NCI-H345 treated with DMSO at 0.1 percent for 48 hours (cell line): ENCODE measurements around the gene MYL12B.
"Not testable (repeated sequence)": the region's sequence is repeated elsewhere in the genome, so short reads cannot be mapped to it uniquely, and the experiment has no call there.

Experiments used
- DNase-seq: peaks from one replicate; lab custom pipeline; 2025; ENCODE audit not compliant: unreplicated experiment; lab: John Stamatoyannopoulos, UW

The MYL12B gene

DNA sequence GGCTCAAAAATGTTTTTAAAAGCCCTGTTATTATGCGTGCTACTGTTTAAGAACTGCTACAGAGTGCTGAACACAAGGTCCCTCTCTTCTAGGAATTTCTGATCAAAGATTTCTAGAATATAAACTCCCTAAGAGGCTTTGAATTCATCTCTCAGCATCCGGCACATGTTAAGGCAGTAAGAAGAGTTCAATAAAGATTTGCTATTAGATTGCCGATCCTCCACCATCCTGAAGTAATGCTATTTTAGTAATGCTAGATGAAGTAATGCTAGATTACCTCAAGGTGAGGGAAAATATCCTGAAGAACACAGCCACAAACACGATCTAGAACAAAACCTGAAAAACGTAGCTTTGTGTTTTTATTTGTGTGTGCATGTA is 949 bp upstream of the MYL12B start:
- no peak for DNase-seq

DNA sequence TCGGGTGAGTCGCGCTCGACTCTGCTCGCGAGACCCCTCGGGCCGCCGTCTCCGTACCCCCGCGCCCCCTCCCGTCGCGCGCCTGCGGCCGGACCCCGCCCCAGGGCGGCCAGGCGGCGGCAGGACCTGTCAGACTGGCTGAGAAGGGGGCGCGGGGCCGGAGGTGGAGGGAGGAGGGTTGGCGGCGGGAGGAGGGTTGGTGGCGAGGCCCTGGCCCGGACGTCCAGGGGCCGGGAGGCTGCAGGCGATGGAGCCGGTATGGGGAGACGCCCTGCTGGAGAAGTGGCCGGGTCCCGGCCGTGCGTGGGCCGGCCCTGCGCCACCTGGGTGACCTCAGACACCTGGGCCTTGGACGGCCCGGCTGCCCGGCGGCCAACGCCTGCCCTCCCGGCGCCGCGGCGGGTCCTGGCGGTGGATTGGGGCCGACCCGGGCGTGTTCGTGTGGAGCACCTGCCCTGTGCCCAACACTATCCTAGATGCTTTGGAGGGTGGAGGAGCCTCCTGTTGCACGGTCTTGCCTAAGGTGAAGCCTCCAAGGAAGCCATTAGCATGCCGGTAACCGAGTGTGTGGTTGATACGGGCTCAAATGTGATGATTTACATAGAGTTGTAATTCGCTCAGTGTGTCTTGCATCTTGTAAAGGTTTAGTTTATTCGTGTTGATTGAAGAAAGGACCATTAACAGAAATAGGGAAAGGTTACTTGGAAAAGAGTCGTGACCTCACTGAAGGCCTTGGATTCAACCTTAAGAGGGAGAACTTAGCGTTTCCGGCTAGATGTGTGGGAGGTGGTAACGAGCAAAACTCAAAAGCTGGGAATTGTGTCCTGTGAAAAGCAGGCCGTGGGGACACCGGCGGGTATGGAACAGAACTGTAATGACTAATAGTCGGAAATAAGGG is 550 bp downstream of the MYL12B start:
- no peak for DNase-seq

DNA sequence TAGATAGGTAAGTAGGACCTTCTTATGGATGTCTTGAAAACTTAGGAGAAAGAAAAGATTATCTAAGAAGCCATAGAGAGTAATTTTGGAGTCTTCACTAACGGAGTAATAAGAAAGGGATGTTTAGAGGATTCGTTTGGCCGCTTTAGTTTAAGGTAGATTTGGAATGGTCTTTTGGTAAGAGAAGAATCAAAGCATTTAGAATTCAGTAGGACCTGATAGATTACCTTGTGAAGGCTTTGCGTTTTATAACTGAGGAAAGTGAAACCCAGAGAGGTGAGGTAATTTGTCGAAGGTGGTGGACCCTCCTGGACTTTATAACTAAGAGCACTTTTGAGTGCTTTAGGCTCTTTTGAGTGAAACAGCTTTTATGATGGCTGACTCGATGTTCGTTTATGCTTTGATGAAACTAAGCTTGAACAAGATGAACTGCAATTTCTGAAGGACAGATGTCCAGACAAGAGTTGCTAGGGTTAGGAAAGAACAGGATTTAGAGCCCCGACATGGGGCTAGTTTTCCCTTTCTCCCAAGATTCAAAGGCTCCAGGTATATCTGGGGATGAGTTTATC is 1.3 kb downstream of the MYL12B start:
- DNase-seq = no peak

DNA sequence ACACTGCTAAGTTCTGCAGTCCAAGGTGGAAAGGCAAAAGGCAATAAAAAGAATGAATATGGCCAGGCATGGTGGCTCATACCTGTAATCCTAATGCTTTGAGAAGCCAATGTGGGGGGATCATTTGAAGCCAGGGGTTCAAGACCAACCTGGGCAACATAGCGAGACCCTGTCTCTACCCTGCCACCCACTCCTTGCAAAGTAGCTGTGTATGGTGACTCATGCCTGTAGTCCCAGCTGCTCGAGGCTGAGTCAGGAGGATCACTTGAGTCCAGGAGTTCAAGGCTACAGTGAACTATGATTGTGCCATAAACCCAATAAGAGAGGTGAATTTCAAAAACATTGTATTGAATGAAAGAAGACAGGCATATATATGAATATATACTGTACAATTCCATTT is 2.4 kb downstream of the MYL12B start:
- DNase-seq = no peak

DNA sequence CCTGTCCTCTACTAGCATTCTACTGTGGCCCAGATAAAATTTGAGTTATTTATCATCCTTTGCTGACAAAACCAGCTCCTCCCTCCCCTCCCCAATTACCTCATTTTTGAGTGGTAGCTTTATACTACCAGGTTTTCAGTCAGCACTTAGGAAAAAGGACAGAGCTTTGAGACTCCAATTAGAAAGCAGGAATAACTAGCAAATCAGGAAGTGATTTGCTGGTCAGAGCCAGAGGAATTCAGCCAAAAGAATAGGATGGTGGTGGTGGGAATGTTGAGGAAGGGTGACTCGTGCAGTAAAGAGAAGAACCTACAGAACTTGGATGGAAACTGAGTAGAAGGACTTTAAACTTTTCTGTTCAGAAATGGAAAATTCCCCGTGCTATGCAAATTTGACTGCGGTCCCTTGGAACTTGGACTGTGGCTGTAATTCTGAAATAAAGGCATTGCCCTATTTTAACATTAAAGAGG is 3.7 kb downstream of the MYL12B start:
- DNase-seq = no peak

DNA sequence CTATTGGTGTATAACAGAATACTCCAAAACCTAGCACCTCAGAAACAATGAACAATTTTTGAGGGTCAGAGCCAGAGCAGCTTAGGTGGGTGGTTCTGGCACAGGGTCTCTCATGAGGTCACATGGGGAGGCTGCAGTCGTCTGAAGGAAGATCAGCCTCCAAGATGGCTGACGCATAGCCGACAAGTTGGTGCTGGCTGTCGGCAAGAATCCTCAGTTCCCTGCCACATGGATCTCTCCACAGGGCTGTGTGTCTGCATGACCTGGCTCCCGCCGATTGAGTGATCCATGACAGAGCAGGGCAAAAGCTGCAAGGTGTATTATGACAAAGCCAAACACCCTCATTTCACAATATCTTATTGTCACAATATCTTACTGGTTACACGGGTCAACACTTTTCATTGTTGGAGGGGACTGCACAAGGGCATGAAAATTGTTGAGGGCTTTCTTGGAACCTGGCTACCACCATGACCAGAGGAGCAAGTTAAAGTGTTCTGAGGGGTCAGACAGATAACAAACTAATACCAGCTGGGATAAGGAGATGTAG is 4.2 kb downstream of the MYL12B start:
- DNase-seq = no peak

DNA sequence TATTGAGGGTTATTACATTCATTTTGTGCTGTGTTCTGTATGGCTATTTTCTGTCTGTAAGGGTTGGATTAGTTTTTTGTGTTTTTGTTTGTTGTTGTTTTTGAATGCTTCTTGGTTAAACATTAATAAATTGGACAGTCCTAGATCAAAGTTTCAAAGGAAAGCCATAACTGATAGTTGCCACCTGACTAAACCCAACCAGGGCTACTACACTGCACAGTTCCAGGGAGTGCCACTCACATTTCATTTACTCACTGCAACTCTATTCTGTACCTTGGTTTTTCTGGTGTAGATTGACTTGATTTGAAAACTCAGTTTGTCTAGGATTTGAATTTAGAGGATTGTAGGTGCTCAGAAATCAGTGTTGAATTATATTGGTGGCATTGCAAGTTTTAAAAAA is 6.4 kb downstream of the MYL12B start:
- DNase-seq = no peak

DNA sequence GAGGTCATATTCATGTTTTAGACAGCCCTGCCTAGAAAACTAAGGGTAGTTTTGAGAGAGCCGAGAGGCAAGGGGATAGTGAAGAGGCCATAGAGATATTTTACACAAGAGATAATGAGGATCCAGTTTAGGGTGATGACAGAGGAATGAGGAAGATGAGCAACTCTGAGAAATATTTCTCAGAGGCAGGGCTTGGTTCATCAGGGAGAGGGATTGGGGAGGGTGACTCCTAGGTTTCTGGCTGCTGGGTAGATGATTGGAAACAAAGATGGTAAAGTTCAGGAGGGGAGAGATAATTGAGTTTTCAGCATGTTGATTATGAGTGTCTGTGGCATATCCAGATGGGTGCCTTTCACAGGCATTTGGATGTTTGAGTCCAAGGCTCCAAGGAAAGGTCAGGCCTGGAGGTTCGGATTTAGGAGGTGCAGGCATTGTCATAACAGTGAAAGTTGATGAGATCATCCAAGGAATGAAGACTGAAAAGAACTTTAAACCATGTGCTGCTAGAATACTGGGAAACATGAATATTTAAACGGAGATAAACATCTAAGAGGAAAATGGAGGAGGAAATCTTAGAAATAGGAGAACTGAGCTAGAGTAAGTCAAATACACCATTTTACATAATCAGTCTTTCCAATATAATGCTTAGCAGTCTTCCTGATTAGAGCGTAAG is 7.4 kb downstream of the MYL12B start:
- DNase-seq = no peak

DNA sequence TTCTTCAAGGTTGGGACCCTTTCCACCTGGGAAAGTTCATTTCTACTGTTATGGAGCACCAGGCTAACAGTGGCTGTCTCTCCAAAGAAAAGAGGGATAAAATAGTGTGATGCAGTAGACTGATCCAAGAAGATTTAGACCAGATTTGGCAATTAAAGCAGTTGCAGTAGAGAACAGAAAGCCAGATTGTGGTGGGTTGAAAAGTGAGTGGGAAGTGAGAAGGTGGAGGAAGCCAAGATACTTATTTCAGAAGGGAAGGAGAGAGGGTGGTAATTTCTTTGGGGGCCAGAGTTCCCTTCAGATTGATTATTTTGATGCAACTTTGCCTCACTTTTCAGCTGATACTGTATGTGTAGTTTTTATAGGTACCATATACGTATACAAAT is 8.0 kb downstream of the MYL12B start:
- no peak for DNase-seq

DNA sequence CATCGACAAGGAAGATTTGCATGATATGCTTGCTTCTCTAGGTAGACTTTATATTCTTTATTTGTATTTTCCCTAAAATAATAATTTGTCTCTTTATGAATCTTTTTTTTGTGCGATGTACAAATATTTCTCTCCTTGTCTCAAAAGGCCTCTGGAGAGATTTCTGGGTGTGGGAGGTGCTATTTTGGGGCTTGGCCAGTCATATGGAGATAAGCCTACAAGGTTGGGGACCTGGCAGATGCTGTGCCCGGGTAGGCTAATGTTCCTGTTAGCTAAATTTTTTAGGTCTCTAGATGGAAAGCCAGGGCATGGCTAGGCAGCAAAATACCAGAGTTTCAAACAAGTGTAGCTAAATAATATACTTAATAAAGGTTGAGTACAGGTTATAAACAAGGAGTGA is 11.1 kb downstream of the MYL12B start:
- no peak for DNase-seq

DNA sequence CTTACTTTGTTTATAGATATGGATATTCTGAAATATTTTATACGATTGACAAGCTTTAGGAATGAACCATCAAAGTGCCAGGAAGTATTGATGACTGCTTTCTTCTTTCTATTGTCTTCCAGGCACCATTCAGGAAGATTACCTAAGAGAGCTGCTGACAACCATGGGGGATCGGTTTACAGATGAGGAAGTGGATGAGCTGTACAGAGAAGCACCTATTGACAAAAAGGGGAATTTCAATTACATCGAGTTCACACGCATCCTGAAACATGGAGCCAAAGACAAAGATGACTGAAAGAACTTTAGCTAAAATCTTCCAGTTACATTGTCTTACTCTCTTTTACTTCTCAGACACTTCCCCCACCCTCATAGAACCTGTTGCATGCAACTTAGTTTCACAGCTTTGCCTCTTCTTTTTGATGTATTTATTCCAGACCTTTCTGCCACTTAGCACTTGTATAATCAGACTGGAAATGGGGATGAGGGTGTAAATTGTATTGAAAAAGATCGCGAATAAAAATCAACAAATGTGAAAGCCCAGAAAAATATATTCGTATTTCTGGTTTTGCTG is 15.8 kb downstream of the MYL12B start:
- not testable (repeated sequence) for DNase-seq

DNA sequence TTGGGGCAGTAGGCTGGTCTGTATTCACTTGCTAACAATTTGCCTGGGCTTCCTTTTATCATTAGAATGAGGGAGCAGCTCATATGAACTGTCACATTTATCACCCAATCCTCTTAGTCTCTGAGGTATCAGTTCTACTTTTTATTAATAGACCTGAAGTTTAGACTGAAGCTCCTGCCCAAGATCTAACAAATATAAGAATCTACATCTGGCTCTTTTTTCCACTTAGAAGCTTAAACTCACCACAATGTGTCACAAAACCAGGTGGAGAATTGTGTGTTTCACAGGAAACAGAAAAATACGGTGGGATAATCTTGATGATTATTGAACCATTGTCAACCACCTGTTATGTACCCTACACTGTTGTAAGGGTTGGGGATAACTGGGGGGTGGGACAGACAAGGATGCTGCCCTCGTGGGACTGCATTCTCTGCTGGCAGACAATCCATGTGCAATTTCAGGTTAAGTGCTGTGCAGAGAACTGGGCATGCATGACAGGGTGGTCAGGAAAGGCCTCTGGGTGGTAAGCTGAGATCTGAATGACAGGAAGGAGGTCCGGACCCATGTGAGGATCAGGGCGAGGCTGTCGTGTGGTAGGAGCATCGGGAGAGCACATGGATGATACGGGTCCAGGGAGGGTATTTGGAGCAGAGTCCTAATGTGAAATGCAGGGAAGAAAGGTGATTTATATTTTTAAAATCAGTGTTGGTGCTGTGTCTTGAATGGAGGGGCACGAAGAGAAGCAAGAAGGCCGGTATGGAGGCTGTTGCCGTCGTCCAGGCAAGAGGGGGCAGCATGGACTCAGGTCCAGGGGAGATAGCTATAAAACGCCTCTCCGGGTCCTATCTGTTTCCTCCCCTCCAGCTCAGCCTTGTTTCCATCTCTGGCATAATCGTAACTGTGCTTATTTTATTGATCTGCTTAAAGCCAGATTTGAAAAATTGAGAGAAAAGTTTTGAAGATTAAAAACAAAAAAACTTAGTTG is 17.6 kb downstream of the MYL12B start:
- DNase-seq = no peak

DNA sequence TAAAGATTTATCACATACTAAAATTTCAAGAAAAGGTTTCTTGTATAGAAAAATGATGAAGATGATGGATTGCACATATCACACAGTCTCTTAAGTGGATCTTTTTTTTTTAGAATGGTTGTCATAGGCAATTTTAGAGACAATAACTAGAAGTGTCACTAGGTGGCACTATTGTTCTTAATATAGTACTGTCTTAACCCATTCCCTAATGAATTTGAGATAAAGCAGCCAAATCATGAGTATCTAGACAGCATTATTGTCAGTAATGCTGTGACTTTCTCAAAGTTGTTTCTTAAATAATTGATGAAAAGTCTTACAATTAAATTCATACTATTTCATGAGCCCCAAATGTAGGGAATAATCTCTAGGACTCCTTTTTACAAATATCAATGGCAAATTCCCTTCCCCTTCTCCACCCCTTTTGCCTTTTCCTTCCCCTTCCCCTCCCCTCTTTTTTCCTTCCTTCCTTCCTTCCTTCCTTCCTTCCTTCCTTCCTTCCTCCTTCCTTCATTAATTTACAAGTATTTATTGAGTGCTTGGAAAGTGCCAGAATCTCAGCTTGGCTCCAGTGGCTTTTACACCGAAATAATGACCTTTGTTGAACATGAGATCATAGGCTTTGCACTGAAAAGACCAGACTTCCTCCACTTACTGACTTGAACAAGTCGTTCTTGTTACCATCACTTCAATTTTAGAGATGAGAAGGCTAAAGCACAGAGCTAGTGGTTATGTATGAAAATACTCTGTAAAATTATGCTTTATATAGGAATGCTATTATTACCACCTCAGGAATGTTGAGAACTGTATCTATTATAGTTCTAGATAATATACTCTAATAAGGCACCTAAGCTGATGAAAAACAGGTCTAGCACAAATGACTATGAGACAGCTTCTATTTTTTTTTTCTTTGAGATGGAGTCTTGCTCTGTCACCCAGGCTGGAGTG is 19.8 kb downstream of the MYL12B start:
- peak; percentile 52 for DNase-seq

DNA sequence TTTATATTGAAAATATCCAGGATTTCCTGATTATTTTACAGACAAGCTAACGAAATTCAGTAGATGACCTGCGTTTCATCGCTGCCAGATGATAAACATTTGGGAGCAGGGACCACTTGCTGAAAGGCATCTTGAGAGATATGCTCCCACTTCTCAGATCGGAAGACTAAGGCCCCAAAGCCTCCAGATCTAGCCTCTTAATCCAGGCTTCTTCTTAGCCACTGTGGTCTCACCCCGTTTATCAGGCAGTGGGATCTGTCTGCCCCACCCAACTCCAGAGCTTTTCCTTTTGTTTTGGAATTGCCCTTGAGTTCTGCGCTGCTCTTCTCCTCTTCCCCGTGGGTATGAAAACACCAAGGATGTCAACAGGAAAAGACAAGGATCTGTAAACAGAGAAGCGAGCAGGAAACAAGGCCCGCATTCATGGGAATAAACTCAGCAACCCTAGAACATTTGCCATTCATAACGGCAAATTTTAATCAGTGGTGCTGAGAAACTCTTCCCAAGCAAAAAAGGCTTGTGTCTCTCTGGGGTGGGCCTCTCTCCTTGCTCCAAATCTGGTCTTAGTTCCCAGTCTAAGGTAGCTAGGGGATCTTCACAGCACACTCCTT is 21.4 kb downstream of the MYL12B start:
- no peak for DNase-seq

DNA sequence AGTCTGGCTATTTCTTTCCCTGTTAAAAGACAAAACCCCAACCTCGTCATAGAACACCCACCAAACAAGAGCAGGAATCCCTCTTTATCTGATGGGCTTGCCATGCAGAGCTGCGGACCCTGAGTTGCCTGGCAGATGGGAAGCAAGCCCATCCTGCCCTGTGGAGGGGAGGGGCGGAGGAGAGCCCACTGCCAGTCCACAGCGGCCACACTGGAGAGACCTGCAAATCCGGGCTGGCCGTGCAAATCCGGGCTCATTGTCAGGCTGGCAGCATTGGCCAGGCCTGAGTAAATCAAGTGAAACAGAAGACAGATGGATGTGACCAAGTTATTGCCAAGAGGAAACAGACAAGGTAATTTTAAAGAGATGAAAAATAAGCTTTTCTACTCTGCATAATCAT is 22.0 kb downstream of the MYL12B start:
- DNase-seq = no peak

DNA sequence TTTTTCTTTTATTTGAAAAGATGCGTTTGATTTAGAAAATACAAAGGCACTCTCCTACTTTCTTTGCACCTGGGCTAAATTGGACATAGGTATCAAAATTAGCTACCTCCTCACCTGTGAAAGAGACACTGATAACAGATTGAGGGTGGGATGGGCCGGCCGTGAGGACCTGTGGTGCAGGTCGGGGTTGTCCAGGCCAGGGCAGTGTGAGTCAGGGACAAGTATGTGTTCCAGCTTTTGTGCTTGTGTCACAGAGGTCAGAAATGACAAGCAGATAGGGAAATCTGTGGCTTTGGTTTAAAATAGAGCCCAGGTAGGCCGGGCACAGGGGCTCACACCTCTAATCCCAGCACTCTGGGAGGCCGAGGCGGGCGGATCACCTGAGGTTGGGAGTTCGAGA is 22.6 kb downstream of the MYL12B start:
- DNase-seq = no peak

DNA sequence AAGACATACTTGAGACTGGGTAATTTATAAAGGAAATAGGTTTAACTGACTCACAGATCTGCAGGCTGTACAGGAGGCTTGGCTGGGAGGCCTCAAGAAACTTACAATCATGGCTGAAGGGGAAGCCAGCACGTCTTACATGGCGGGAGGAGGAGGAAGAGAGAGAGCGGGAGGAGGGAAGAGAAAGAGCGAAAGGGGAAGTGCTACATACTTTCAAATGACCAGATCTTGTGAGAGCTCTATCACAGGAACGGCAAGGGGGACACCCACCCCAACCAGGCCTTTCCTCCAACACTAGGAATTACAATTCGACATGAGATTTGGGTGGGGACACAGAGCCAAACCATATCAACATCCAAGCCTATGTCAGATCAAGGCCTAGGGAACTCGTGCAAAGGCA is 24.2 kb downstream of the MYL12B start:
- no peak for DNase-seq

DNA sequence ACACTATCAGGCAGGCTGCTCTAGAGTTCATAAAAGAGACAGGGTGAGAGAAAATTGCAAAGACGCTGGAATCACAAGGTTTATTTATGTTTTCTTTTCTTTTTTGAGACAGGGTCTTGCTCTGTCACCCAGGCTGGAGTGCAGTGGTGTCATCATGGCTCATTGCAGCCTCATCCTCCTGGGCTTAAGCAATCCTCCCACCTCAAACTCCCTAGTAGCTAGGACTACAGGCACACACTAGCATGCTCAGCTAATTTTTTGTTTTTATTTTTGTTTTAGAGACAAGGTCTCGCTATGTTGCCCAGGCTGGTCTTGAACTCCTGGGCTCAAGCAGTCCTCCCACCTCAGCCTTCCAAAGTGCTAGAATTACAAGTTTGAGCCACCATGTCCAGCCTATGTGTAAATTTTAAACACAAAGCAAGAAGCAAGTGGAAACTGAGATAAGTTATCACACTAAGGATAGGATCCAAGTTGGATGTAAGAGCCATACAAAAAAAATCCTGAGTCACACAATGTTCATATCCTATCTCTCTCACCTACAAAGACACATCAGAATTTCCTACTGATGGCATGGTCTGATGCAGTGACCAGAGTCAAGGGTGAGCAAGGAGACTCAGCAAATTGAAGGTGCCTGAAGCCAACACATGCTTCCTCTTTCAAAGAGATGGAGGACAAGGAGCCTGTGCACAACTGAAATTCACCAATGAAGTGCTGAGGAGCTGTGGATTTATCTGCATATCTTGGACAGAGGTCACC is 31.4 kb downstream of the MYL12B start:
- DNase-seq = no peak
